ENCODE data around the gene COPA.
"Not testable (repeated sequence)": the region's sequence is repeated elsewhere in the genome, so short reads cannot be mapped to it uniquely, and the experiment has no call there.

The COPA gene

GRCh38 chr1:160342953-160343869, at the start of gene COPA, which contains the start of gene NCSTN:
Gene COPA, minus strand, starts transcription at chr1:160343250. Its CDS starts 80 bp downstream, at chr1:160343170.
Gene NCSTN, plus strand, starts transcription at chr1:160343383. Its CDS starts 14 bp downstream, at chr1:160343397.
- DNase-seq = peak; percentile 97

- DNase-seq = not testable (repeated sequence)
Observed at GRCh38 chr1:160388406-160388805, 45.4 kb upstream of the COPA start.

- DNase-seq = not testable (repeated sequence)
Observed at GRCh38 chr1:160384812-160385211, 41.8 kb upstream of the COPA start.

- peak; percentile 80 for DNase-seq
Observed at GRCh38 chr1:160377585-160378206, 34.6 kb upstream of the COPA start.

GRCh38 chr1:160376525-160377131, 33.6 kb upstream of the COPA start:
- DNase-seq = peak; percentile 67

- DNase-seq = peak; percentile 69
Observed at GRCh38 chr1:160375788-160376524, 32.9 kb upstream of the COPA start.

- DNase-seq = no peak
Observed at GRCh38 chr1:160374306-160375110, 31.5 kb upstream of the COPA start.

GRCh38 chr1:160373696-160374095, 30.6 kb upstream of the COPA start:
- no peak for DNase-seq

- DNase-seq = no peak
Observed at GRCh38 chr1:160371756-160372155, 28.7 kb upstream of the COPA start.

GRCh38 chr1:160371346-160371631, 28.2 kb upstream of the COPA start:
- DNase-seq = no peak

GRCh38 chr1:160370561-160371345, 27.7 kb upstream of the COPA start:
- no peak for DNase-seq

GRCh38 chr1:160369087-160369486, 26.0 kb upstream of the COPA start:
- DNase-seq = no peak

- DNase-seq = no peak
Observed at GRCh38 chr1:160367934-160368923, 25.2 kb upstream of the COPA start.

- DNase-seq = no peak
Observed at GRCh38 chr1:160367516-160367900, 24.5 kb upstream of the COPA start.

GRCh38 chr1:160366731-160367515, 23.9 kb upstream of the COPA start, which contains the start of gene NHLH1:
Gene NHLH1, plus strand, starts transcription at chr1:160367071. Its CDS starts 3,661 bp downstream, at chr1:160370732.
- DNase-seq = no peak

GRCh38 chr1:160365325-160365724, 22.3 kb upstream of the COPA start:
- DNase-seq = no peak

- no peak for DNase-seq
Observed at GRCh38 chr1:160363951-160364735, 21.1 kb upstream of the COPA start.

GRCh38 chr1:160363010-160363409, 20.0 kb upstream of the COPA start:
- no peak for DNase-seq
